Measurements from ENCODE around the gene NACC1. TPM values are rescaled to one million over a fixed set of nuclear protein-coding genes. Genes with fewer than 3 reads are reported as not detected.
A peak's percentile ranks its signal among the peaks of the same experiment; 100 is the strongest.

NACC1 gene
- total and polyA plus RNA-seq, 2 of the 8 experiments (the other 6 are each of a cell fraction or from before 2014, with no cell fraction given): 234 to 301 TPM

DNA sequence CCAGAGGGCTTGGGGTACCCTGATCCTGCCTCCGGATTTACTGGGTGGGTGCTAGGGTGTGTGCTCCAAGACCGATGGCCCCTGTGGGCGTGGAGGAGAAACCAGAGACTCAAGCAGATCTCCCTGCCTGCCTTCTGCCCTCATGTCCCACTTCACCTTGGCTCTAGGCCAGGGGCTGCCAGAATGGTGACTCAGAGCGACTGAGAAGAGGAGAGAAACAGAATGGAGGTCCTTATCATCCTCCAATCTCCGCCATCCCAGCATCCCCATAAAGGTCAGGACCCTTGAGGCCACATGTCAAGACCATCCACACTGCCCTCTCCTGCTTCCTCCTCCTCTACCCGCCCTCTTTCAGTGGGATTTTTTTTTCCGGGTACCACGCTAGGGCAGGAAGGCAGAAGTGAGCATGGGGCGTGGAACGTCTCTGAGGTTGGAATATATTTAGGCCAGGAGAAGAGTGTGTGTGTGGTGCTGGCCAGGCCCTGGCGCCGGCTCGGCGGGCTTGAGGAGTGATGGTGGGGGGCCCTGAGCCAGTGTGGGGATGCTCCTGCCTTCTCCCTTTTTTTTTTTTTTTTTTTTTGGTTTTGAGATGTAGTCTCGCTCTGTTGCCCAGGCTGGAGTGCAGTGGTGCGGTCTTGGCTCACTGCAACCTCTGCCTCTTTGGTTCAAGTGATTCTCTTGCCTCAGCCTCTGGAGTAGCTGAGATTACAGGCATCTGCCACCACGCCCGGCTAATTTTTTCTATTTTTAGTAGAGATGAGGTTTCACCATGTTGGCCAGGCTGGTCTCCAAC lies 54.5 kb downstream of the NACC1 start:
- Histone ChIP-seq H3K27me3 (replicated peaks in 1 of 4; ENCODE audit: control insufficient read depth in 3 of 4, extremely low read depth in 1 of 4, insufficient read depth in 3 of 4, low read length in 3 of 4) (no peaks in the 10 kb centered on the region), H2BK12ac (ENCODE audit: low read depth, low read length) (peak overlapping the region; percentile 29; the same call in 1 of the 2 replicates), H4K5ac (ENCODE audit: insufficient read length, low read depth, low read length) (no peak overlapping the region), H3K4me1 (replicated peaks in 1 of 4; ENCODE audit: control insufficient read depth in 3 of 4, insufficient read depth in 4 of 4, low read length in 3 of 4) (peaks cover 0 to 5% (median 3%) of the 10 kb centered on the region in 4 experiments; a peak in 4 of 7 replicates), H4K8ac (ENCODE audit: extremely low read depth, insufficient read depth, low read length) (peak overlapping the region; percentile 85; the same call in 1 of the 2 replicates), H3K23ac (ENCODE audit: insufficient read length) (no peak overlapping the region), H3K14ac (ENCODE audit: insufficient read length) (no peak overlapping the region), H3K23me2 (ENCODE audit: low read depth, low read length) (no peaks in the 10 kb centered on the region), H4K20me1 (replicated peaks in 1 of 2; ENCODE audit: control insufficient read depth in 1 of 2, insufficient read depth in 2 of 2, low read length in 2 of 2) (no peaks in the 10 kb centered on the region), H3K9me3 (ENCODE audit: insufficient read depth in 2 of 2, low read depth in 1 of 2, low read length in 1 of 2) (no peaks in the 10 kb centered on the region), H3K79me2 (ENCODE audit: control insufficient read depth in 1 of 2, insufficient read depth in 2 of 2, low read length in 2 of 2) (no peaks in the 10 kb centered on the region), H2BK5ac (ENCODE audit: low read depth, low read length) (0 out of 2 replicates have a peak overlapping the region, but pooled peaks have one; percentile 4), H3K27ac (ENCODE audit: low read depth, low read length) (no peak overlapping the region), H3K9ac (replicated peaks in 1 of 4; ENCODE audit: extremely low read depth in 1 of 4, low read depth in 3 of 4, low read length in 3 of 4) (no peak overlapping the region), H3K4me3 (ENCODE audit: extremely low read depth in 1 of 4, insufficient read depth in 2 of 4, low read depth in 3 of 4, low read length in 4 of 4) (no peak overlapping the region), H3K56ac (replicated peaks; ENCODE audit: insufficient read length, low read depth, low read length) (no peak overlapping the region), H3K4me2 (ENCODE audit: insufficient read depth in 1 of 2, low read depth in 2 of 2, low read length in 2 of 2) (no peak overlapping the region), H2BK15ac (ENCODE audit: low read length) (0 out of 2 replicates have a peak overlapping the region, but pooled peaks have one; percentile 40), H3K36me3 (ENCODE audit: control insufficient read depth in 2 of 4, insufficient read depth in 4 of 4, low read length in 3 of 4) (no peaks in the 10 kb centered on the region), H4K91ac (replicated peaks; ENCODE audit: insufficient read length, low read length) (no peak overlapping the region), H2BK120ac (replicated peaks; ENCODE audit: low read depth, low read length) (no peak overlapping the region), H2AK5ac (ENCODE audit: low read depth, low read length) (no peak overlapping the region), H2BK20ac (ENCODE audit: low read length) (no peak overlapping the region), H3K4ac (replicated peaks; ENCODE audit: insufficient read length, low read depth, low read length) (no peak overlapping the region), H3K18ac (ENCODE audit: extremely low read depth, low read length) (no peak overlapping the region), H3K79me1 (ENCODE audit: low read depth, low read length) (no peaks in the 10 kb centered on the region), H2AFZ (ENCODE audit: low read length) (no peak overlapping the region)
- FAIRE-seq (no peak), DNase-seq (ENCODE audit: low read depth in 1 of 2, low spot score in 2 of 2) (no peak)
- CTCF ChIA-PET (ENCODE audit: partially characterized antibody): interaction anchor here (0.7 to 1.6 kb wide), 5 partner anchors 9 to 57 kb away, joined by 3 to 6 read pairs (median 4); no protein-coding TSS in a partner anchor
- 92% methylated on average over 16 of the region's 18 CpGs; no CpG with 5 or more reads in 1 of the 2 experiments for WGBS, 2 experiments (ENCODE audit: extremely low coverage in 1 of 2, insufficient coverage in 1 of 2, insufficient read length in 1 of 2, insufficient replicate concordance in 2 of 2, low coverage in 1 of 2, low lambda C conversion rate in 2 of 2, missing lambda C conversion rate in 1 of 2)
- POLR2A ChIA-PET (ENCODE audit: partially characterized antibody): interaction anchor here (0.8 to 12.0 kb wide), 6 partner anchors 9 to 53 kb away, joined by 3 to 530 read pairs (median 8); partner anchors contain the start of genes IER2 and STX10
- TF ChIP-seq POLR2AphosphoS5 (IDR thresholded peaks at IDR 0.05; ENCODE audit: low read depth, low read length) (no peak), JUND (IDR thresholded peaks at IDR 0.05; ENCODE audit: low read length) (no peak), EZH2 (IDR thresholded peaks at IDR 0.05; ENCODE audit: low read depth, low read length, severe bottlenecking) (no peak), SRF (IDR thresholded peaks at IDR 0.05; ENCODE audit: low read depth, low read length) (no peak), YY1 (IDR thresholded peaks at IDR 0.05; ENCODE audit: low read depth, low read length) (no peak), TAF7 (optimal IDR thresholded peaks at IDR 0.05; ENCODE audit: borderline replicate concordance, low read depth, low read length) (no peak), CHD2 (IDR thresholded peaks at IDR 0.05; ENCODE audit: low read length) (no peak), RAD21 (IDR thresholded peaks at IDR 0.05 in 1 of 2, conservative IDR thresholded peaks at IDR 0.05 in 1 of 2; ENCODE audit: low read depth in 2 of 2, low read length in 2 of 2) (no peak)
- TF ChIP-seq, protein P1, sequence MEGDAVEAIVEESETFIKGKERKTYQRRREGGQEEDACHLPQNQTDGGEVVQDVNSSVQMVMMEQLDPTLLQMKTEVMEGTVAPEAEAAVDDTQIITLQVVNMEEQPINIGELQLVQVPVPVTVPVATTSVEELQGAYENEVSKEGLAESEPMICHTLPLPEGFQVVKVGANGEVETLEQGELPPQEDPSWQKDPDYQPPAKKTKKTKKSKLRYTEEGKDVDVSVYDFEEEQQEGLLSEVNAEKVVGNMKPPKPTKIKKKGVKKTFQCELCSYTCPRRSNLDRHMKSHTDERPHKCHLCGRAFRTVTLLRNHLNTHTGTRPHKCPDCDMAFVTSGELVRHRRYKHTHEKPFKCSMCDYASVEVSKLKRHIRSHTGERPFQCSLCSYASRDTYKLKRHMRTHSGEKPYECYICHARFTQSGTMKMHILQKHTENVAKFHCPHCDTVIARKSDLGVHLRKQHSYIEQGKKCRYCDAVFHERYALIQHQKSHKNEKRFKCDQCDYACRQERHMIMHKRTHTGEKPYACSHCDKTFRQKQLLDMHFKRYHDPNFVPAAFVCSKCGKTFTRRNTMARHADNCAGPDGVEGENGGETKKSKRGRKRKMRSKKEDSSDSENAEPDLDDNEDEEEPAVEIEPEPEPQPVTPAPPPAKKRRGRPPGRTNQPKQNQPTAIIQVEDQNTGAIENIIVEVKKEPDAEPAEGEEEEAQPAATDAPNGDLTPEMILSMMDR (IDR thresholded peaks at IDR 0.05; ENCODE audit: control extremely low read depth in 1 of 3, insufficient read depth in 1 of 3, low read depth in 1 of 3, low read length in 3 of 3): no peak

All from H1 (cell line).